ENCODE results near the gene TP63.

The TP63 gene

GRCh38 chr3:189862385-189862998, 231.3 kb downstream of the TP63 start:
- TF ChIP-seq TSHZ2 (CRISPR knock-in tag; IDR thresholded peaks at IDR 0.05) (no peak), POU6F1 (CRISPR knock-in tag; IDR thresholded peaks at IDR 0.05; ENCODE audit: borderline replicate concordance, low read depth) (no peak), ISL1 (CRISPR knock-in tag; IDR thresholded peaks at IDR 0.05) (no peak), RARB (CRISPR knock-in tag; IDR thresholded peaks at IDR 0.05) (no peak), ZNF8 (CRISPR knock-in tag; IDR thresholded peaks at IDR 0.05) (no peak), ARNTL (CRISPR knock-in tag; IDR thresholded peaks at IDR 0.05; ENCODE audit: borderline replicate concordance, low read depth) (no peak), ZC3H10 (CRISPR knock-in tag; IDR thresholded peaks at IDR 0.05) (no peak), CSDC2 (CRISPR knock-in tag; IDR thresholded peaks at IDR 0.05) (no peak), BACH2 (CRISPR knock-in tag; IDR thresholded peaks at IDR 0.05; ENCODE audit: borderline replicate concordance) (no peak)
- TF ChIP-seq, protein P1, sequence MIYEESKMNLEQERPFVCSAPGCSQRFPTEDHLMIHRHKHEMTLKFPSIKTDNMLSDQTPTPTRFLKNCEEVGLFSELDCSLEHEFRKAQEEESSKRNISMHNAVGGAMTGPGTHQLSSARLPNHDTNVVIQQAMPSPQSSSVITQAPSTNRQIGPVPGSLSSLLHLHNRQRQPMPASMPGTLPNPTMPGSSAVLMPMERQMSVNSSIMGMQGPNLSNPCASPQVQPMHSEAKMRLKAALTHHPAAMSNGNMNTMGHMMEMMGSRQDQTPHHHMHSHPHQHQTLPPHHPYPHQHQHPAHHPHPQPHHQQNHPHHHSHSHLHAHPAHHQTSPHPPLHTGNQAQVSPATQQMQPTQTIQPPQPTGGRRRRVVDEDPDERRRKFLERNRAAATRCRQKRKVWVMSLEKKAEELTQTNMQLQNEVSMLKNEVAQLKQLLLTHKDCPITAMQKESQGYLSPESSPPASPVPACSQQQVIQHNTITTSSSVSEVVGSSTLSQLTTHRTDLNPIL (CRISPR knock-in tag; IDR thresholded peaks at IDR 0.05; ENCODE audit: low read depth) = no peak
- ATAC-seq = no peak

DNA sequence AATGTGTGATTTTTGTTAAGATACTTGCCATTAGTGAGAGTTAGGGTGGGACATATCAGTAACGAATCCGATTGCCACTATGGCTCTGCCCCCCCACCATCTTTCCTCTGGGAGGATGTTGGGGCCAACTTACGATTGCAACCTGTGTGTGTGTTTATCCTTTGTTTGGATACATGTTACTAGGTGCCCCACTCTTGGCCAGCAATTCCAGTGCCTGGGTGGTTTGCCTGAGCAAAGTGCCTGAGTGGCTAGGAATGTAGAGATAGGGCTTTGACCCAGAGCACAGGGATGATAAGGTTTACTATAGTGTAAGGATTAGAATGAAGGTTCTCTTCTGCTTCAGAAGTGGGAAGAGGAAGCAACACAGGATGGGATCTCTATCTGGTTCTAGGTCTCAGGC, 231.8 kb downstream of the TP63 start:
- ATAC-seq = no peak
- TF ChIP-seq TSHZ2 (CRISPR knock-in tag; IDR thresholded peaks at IDR 0.05) (no peak), PPARA (CRISPR knock-in tag; IDR thresholded peaks at IDR 0.05; ENCODE audit: borderline replicate concordance) (no peak), ZFP3 (CRISPR knock-in tag; IDR thresholded peaks at IDR 0.05) (no peak), ZNF70 (CRISPR knock-in tag; IDR thresholded peaks at IDR 0.05) (no peak), SNAI2 (CRISPR knock-in tag; IDR thresholded peaks at IDR 0.05) (no peak), GLIS3 (CRISPR knock-in tag; IDR thresholded peaks at IDR 0.05) (no peak), TOX (CRISPR knock-in tag; IDR thresholded peaks at IDR 0.05; ENCODE audit: borderline replicate concordance) (no peak), ARNTL (CRISPR knock-in tag; IDR thresholded peaks at IDR 0.05; ENCODE audit: borderline replicate concordance, low read depth) (no peak)

GRCh38 chr3:189868061-189868460, 236.9 kb downstream of the TP63 start:
- no peak for ATAC-seq
- TF ChIP-seq TCF4 (CRISPR knock-in tag; IDR thresholded peaks at IDR 0.05; ENCODE audit: borderline replicate concordance) (no peak), ZC3H10 (CRISPR knock-in tag; IDR thresholded peaks at IDR 0.05) (no peak), ESRRG (CRISPR knock-in tag; IDR thresholded peaks at IDR 0.05) (no peak), GLIS3 (CRISPR knock-in tag; IDR thresholded peaks at IDR 0.05) (no peak), TSHZ2 (CRISPR knock-in tag; IDR thresholded peaks at IDR 0.05) (no peak), RARB (CRISPR knock-in tag; IDR thresholded peaks at IDR 0.05) (no peak), ZFP30 (CRISPR knock-in tag; IDR thresholded peaks at IDR 0.05) (no peak), ZNF8 (CRISPR knock-in tag; IDR thresholded peaks at IDR 0.05) (no peak), ZNF70 (CRISPR knock-in tag; IDR thresholded peaks at IDR 0.05) (no peak), CSDC2 (CRISPR knock-in tag; IDR thresholded peaks at IDR 0.05) (no peak), TOX (CRISPR knock-in tag; IDR thresholded peaks at IDR 0.05; ENCODE audit: borderline replicate concordance) (no peak)

Data from SK-N-SH treated with all-trans-retinoic acid at 6 μM for 48 hours (cell line).